Natural killer cell (primary cell): ENCODE data around the gene SCN11A. TPM values are rescaled to one million over a fixed set of nuclear protein-coding genes. Genes with fewer than 3 reads are reported as not detected.
"Not testable (repeated sequence)": the region's sequence is repeated elsewhere in the genome, so short reads cannot be mapped to it uniquely, and the experiment has no call there.

Experiments
- ATAC-seq, 3 donors: fragments of 150-1000 bp in 2 of 3; fragments of 200-7000 bp in 1 of 3; cut with Tn5 transposase; 1 replicate in 1 of 3; 2 replicates in 2 of 3; pipeline ENCODE4 v1.10.0; 2021; ENCODE audit warnings: mild to moderate bottlenecking in 2 of 3, moderate library complexity in 2 of 3
- DNase-seq, 2 donors: peaks; one replicate each; pipeline versions ENCODE4 v3.0.0 to v3.0.0-alpha.2; 2013 to 2021; ENCODE audit warnings: mixed read lengths in 1 of 2
- H3K27ac ChIP-seq: one replicate; pipeline ENCODE4 v1.5.1; 2013; ENCODE audit warnings: mild to moderate bottlenecking, low read length
- H3K27me3 ChIP-seq: one replicate; pipeline ENCODE4 v1.6.1; 2013; ENCODE audit warnings: low read length; ENCODE audit not compliant: control insufficient read depth, insufficient read depth
- H3K36me3 ChIP-seq: one replicate; pipeline ENCODE4 v1.6.1; 2013; ENCODE audit warnings: low read length; ENCODE audit not compliant: control insufficient read depth, insufficient read depth
- H3K4me1 ChIP-seq: one replicate; pipeline ENCODE4 v1.6.1; 2013; ENCODE audit warnings: low read length; ENCODE audit not compliant: control insufficient read depth, insufficient read depth
- H3K4me3 ChIP-seq: one replicate; pipeline ENCODE4 v1.5.1; 2013; ENCODE audit warnings: low read length
- H3K9me3 ChIP-seq: one replicate; pipeline ENCODE4 v1.6.1; 2013; ENCODE audit warnings: low read length; ENCODE audit not compliant: control insufficient read depth, insufficient read depth
- H3K27ac Mint-ChIP-seq, 2 donors: one replicate each; pipeline ENCODE4 v1.8.0; 2022; ENCODE audit warnings: mild to moderate bottlenecking in 2 of 2, mixed read lengths in 2 of 2, moderate library complexity in 1 of 2
- H3K27me3 Mint-ChIP-seq, 2 donors: one replicate each; pipeline ENCODE4 v1.8.0; 2022; ENCODE audit warnings: low read depth in 2 of 2, mixed read lengths in 2 of 2
- H3K36me3 Mint-ChIP-seq: one replicate; pipeline ENCODE4 v1.8.0; 2022; ENCODE audit warnings: mixed read lengths
- H3K4me1 Mint-ChIP-seq, 2 donors: one replicate each; pipeline ENCODE4 v1.8.0; 2022; ENCODE audit warnings: mixed read lengths in 2 of 2
- H3K4me3 Mint-ChIP-seq: one replicate; pipeline ENCODE4 v1.8.0; 2022; ENCODE audit warnings: mild to moderate bottlenecking, moderate library complexity, mixed read lengths
- H3K9me3 Mint-ChIP-seq, 2 donors: one replicate each; pipeline ENCODE4 v1.8.0; 2022; ENCODE audit warnings: mixed read lengths in 2 of 2
- CTCF ChIP-seq: fragments of 200-600 bp; IDR thresholded peaks from one replicate; pipeline ENCODE4 v1.8.0; 2022; ENCODE audit warnings: antibody characterized with exemption
- WGBS: methylation state at CpG from one replicate; pipeline ENCODE4 v1.1.7; 2013; ENCODE audit warnings: missing lambda C conversion rate; ENCODE audit not compliant: insufficient coverage; 5-methylcytosine and 5-hydroxymethylcytosine counted together
- intact Hi-C: fragments of 100-400 bp; cut with micrococcal nuclease; formaldehyde crosslinking; loops from one replicate; pipeline ENCODE4 v1.14.2; 2022
- total RNA-seq, 4 donors: library from RNA; stranded (reverse); fragments of 120-200 nt in 1 of 4; gene quantifications; one replicate each; pipeline versions ENCODE4 v1.2.3 to v1.2.4, GENCODE V29; 2013 to 2022

SCN11A gene
- total RNA-seq, 3 donors from 2014 or later (not counting 1 experiment from before 2014, with no cell fraction given): 0.07 to 0.08 TPM; not detected in 1

- intact Hi-C loops: no loop called here
Measured at GRCh38 chr3:39064646-39065045, 12.9 kb upstream of the SCN11A start.

GRCh38 chr3:39063143-39063542, 11.4 kb upstream of the SCN11A start:
- 89% methylated on average over 3 of the region's 3 CpGs for whole genome bisulfite sequencing
- Histone ChIP-seq H3K27ac (no peak overlapping the region), H3K36me3 (peaks cover 26% of the 10 kb centered on the region), H3K4me3 (no peak overlapping the region), H3K4me1 (no peaks in the 10 kb centered on the region), H3K9me3 (no peaks in the 10 kb centered on the region), H3K27me3 (no peaks in the 10 kb centered on the region)
- Mint-ChIP-seq H3K4me3 (no peak overlapping the region), H3K27me3 (no peaks in the 10 kb centered on the region), H3K27ac (no peak overlapping the region), H3K9me3 (no peaks in the 10 kb centered on the region), H3K4me1 (peaks cover 26 to 34% of the 10 kb centered on the region in 2 donors), H3K36me3 (peaks cover 21% of the 10 kb centered on the region)
- no peak for DNase-seq
- no peak for TF ChIP-seq CTCF
- intact Hi-C loops: no loop called here
- no peak for ATAC-seq

More at GRCh38 chr3:39064646-39065045, 12.9 kb upstream of the SCN11A start:
- ATAC-seq (no peak), DNase-seq (no peak)
- no peak overlapping the region for H3K27ac ChIP-seq
- no peaks in the 10 kb centered on the region for H3K9me3 Mint-ChIP-seq
- H3K27ac Mint-ChIP-seq: no peak overlapping the region
- H3K27me3 Mint-ChIP-seq: no peaks in the 10 kb centered on the region
- H3K36me3 ChIP-seq: peaks cover 37% of the 10 kb centered on the region
- H3K4me1 ChIP-seq: no peaks in the 10 kb centered on the region
- no peak for TF ChIP-seq CTCF
- H3K4me3 Mint-ChIP-seq: no peak overlapping the region
- WGBS: 100% methylated on average over 1 of the region's 1 CpG
- H3K36me3 Mint-ChIP-seq: peaks cover 21% of the 10 kb centered on the region
- no peak overlapping the region for H3K4me3 ChIP-seq
- H3K9me3 ChIP-seq: no peaks in the 10 kb centered on the region
- no peaks in the 10 kb centered on the region for H3K27me3 ChIP-seq
- H3K4me1 Mint-ChIP-seq: peaks cover 22 to 24% of the 10 kb centered on the region in 2 donors

- H3K36me3 Mint-ChIP-seq: peaks cover 13% of the 10 kb centered on the region
Measured at GRCh38 chr3:39062180-39062579, 10.4 kb upstream of the SCN11A start.

GRCh38 chr3:39061228-39061627, 9.5 kb upstream of the SCN11A start:
- intact Hi-C loops, H3K36me3 ChIP-seq, H3K4me1 ChIP-seq, H3K27ac Mint-ChIP-seq, DNase-seq, H3K27me3 ChIP-seq, H3K27ac ChIP-seq, H3K4me3 ChIP-seq, H3K4me3 Mint-ChIP-seq, ATAC-seq, H3K27me3 Mint-ChIP-seq, H3K36me3 Mint-ChIP-seq, H3K9me3 Mint-ChIP-seq, H3K9me3 ChIP-seq: not testable (repeated sequence)
- whole genome bisulfite sequencing: 100% methylated on average over 1 of the region's 2 CpGs
- H3K4me1 Mint-ChIP-seq: peaks cover 39 to 46% of the 10 kb centered on the region in 2 donors

More at GRCh38 chr3:39062180-39062579, 10.4 kb upstream of the SCN11A start:
- H3K36me3 ChIP-seq: peaks cover 19% of the 10 kb centered on the region
- intact Hi-C loops: no loop called here
- TF ChIP-seq CTCF: no peak
- no peaks in the 10 kb centered on the region for H3K9me3 Mint-ChIP-seq
- ATAC-seq (no peak), DNase-seq (no peak)
- H3K27me3 ChIP-seq: no peaks in the 10 kb centered on the region
- no peaks in the 10 kb centered on the region for H3K27me3 Mint-ChIP-seq
- H3K9me3 ChIP-seq: no peaks in the 10 kb centered on the region
- no peaks in the 10 kb centered on the region for H3K4me1 ChIP-seq
- no peak overlapping the region for H3K4me3 ChIP-seq
- H3K27ac Mint-ChIP-seq: peak overlapping the region in 1 of 2 donors; percentile 47
- H3K4me1 Mint-ChIP-seq: peaks cover 29 to 37% of the 10 kb centered on the region in 2 donors
- no peak overlapping the region for H3K27ac ChIP-seq
- no peak overlapping the region for H3K4me3 Mint-ChIP-seq
- WGBS: 92% methylated on average over 1 of the region's 1 CpG
